Peyer's patch (tissue), 4 donors: Measurements from ENCODE around the gene VSIG10L2.

ENCODE experiments used
- POLR2A ChIP-seq, 2 donors: fragments of 450-650 bp; IDR thresholded peaks; one replicate each; pipeline ENCODE4 v1.5.1; 2017; ENCODE audit warnings: antibody characterized with exemption in 2 of 2, mild to moderate bottlenecking in 2 of 2, moderate library complexity in 2 of 2
- TF ChIP-seq, protein P1 (sequence below), 6 experiments: fragments of 450-650 bp in 4 of 6; fragments of 200-600 bp in 2 of 6; sonication (generic) in 1 of 6; IDR thresholded peaks; one replicate each; pipeline ENCODE4 v1.5.1; 2017 to 2019; ENCODE audit warnings: antibody characterized with exemption in 6 of 6, mild to moderate bottlenecking in 3 of 6, moderate library complexity in 1 of 6

DNA sequence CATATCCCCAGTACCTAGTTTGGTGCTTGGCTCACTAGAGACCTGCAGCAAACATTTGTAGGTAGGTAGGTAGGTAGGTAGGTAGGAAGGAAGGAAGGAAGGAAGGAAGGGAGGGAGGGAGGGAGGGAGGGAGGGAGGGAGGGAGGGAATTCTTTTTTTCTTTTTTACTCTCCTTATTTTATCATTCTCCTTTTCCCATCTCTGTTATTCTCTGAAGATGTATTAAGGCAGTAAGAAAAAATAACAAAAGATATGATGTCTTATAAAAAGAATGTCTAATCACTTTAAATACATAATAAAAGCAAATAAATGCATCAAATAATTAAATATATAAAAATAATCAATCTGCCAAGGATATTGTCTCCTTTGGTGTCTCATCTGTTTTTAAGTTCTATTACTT, 28.4 kb downstream of the VSIG10L2 start:
- TF ChIP-seq, protein P1, sequence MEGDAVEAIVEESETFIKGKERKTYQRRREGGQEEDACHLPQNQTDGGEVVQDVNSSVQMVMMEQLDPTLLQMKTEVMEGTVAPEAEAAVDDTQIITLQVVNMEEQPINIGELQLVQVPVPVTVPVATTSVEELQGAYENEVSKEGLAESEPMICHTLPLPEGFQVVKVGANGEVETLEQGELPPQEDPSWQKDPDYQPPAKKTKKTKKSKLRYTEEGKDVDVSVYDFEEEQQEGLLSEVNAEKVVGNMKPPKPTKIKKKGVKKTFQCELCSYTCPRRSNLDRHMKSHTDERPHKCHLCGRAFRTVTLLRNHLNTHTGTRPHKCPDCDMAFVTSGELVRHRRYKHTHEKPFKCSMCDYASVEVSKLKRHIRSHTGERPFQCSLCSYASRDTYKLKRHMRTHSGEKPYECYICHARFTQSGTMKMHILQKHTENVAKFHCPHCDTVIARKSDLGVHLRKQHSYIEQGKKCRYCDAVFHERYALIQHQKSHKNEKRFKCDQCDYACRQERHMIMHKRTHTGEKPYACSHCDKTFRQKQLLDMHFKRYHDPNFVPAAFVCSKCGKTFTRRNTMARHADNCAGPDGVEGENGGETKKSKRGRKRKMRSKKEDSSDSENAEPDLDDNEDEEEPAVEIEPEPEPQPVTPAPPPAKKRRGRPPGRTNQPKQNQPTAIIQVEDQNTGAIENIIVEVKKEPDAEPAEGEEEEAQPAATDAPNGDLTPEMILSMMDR (IDR thresholded peaks at IDR 0.05) = no peak
- no peak for TF ChIP-seq POLR2A (IDR thresholded peaks at IDR 0.05)
